ENCODE data around the gene PIK3IP1. TPM values are rescaled to one million over a fixed set of nuclear protein-coding genes. Genes with fewer than 3 reads are reported as not detected.

PIK3IP1 gene
- total and polyA plus RNA-seq, 9 of the 15 experiments (the other 6 are each of a cell fraction or from before 2014, with no cell fraction given) = 0.11 to 1.3 (median 0.77) TPM

DNA sequence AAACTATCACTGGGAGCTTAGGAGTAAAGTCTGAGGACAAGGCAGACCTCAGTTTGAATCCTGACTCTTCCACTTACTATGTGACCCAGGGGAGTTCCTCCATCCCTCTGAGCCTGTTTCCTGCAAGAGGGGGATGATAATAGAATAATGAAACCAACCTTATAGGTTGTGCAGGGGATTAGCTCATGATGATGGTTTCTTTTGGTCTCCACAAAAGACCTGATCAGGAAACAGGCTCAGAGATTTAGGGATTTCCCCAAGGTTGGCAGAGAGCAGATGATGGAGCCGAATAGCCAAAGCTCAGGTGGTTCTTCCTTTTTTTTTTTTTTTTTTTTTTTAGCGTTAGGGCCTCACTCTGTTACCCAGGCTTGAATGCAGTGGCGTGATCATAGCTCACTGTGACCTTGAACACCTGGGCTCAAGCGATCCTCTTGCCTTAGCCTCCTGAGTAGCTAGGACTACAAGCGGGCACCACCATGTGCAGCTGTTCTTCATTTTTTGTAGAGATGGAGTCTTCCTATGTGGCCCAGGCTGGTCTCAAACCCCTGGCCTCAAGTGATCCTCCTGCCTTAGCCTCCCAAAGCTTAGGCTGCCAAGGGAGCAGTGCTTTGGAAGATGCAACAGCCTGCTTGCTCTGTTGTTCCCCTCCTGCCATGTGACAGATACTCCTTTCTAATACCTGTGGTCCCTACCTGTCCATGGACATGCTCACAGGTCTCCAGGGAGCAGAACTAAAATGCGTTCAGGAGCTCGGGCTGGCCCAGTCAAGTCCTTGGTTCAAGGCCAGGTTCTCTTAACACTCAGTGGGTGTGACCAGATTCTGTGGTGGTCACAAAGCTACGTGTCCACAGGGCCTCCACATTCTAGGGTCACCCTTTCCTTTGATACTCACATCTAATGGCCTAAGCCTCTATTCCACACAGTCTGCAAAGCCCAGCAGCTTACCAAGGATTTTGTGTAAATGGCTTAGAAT, 31.6 kb upstream of the PIK3IP1 start:
- H3K4me3 ChIP-seq = no peak overlapping the region
- no peak for FAIRE-seq
- no peak for ATAC-seq
- in situ Hi-C loops (cut with MboI) (no loop called here), intact Hi-C loops (cut with micrococcal nuclease) (no loop called here)
- H3K79me2 ChIP-seq (ENCODE audit: control insufficient read depth, insufficient read depth, low read length) = no peaks in the 10 kb centered on the region
- TF ChIP-seq DIDO1 (tag; IDR thresholded peaks at IDR 0.05; ENCODE audit: low read depth) = no peak
- H3K27me3 ChIP-seq (ENCODE audit: control insufficient read depth in 2 of 2, insufficient read depth in 2 of 2, low read length in 2 of 2) = no peaks in the 10 kb centered on the region
- no peak overlapping the region for H3K27ac ChIP-seq (ENCODE audit: extremely low read depth, low read depth, low read length)
- no peaks in the 10 kb centered on the region for H3K9me3 ChIP-seq (replicated peaks; ENCODE audit: control insufficient read depth, insufficient read depth, low read depth, low read length)
- no peaks in the 10 kb centered on the region for H3K9me1 ChIP-seq (ENCODE audit: control insufficient read depth, insufficient read depth, low read length)
- POLR2A ChIA-PET = interaction anchor here (0.6 to 0.7 kb wide), 3 partner anchors 21 to 111 kb away, joined by 3 to 4 read pairs (median 4); partner anchors contain the start of gene PIK3IP1
- no peaks in the 10 kb centered on the region for H4K20me1 ChIP-seq (replicated peaks; ENCODE audit: control insufficient read depth, insufficient read depth, low read length)
- H3K4me2 ChIP-seq (ENCODE audit: insufficient read depth, low read length) = no peak overlapping the region
- no peak overlapping the region for H3K9ac ChIP-seq (ENCODE audit: insufficient read depth in 1 of 2, low read depth in 2 of 2, low read length in 2 of 2)
- no TSS peak for BruUV-seq (replicated peaks)
- no peak overlapping the region for H2AFZ ChIP-seq (ENCODE audit: low read depth, low read length)
- DNase-seq (ENCODE audit: extremely low read depth in 1 of 4, low spot score in 3 of 4) = no peak
- CTCF ChIA-PET (ENCODE audit: low intra/inter-chr PET ratio) = no interaction called here
- 51% methylated on average over 6 of the region's 8 CpGs for WGBS (ENCODE audit: insufficient coverage, low coverage, missing lambda C conversion rate)
- 0 out of 3 replicates have a peak, but pooled peaks cover 4% of the 10 kb centered on the region for H3K36me3 ChIP-seq (ENCODE audit: control insufficient read depth, insufficient read depth, low read length)
- no peaks in the 10 kb centered on the region for H3K4me1 ChIP-seq (replicated peaks in 1 of 2; ENCODE audit: control insufficient read depth in 2 of 2, insufficient read depth in 2 of 2, low read length in 2 of 2)

DNA sequence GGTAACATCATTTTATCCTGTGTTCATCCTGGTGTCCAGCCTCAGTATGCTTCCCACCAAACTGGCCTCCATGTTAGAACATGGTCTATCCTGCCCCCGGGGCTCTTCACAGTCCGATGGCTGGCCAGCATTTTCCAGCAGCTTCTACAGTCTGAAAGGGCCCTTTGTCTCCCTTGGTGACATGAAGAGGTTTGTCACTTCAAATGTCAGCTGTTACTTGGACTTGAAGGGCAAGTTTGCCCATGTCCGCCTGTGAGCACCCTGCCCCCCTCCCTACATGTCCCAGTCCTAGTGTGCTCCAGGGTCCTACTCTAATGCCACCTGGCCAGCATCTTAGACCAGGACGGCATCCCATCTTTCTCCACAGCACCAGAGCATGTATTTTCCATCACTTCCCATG, 29.1 kb upstream of the PIK3IP1 start:
- Histone ChIP-seq H4K20me1 (replicated peaks; ENCODE audit: control insufficient read depth, insufficient read depth, low read length) (no peaks in the 10 kb centered on the region), H3K27me3 (ENCODE audit: control insufficient read depth in 2 of 2, insufficient read depth in 2 of 2, low read length in 2 of 2) (no peaks in the 10 kb centered on the region), H2AFZ (ENCODE audit: low read depth, low read length) (no peak overlapping the region), H3K9me3 (replicated peaks; ENCODE audit: control insufficient read depth, insufficient read depth, low read depth, low read length) (no peaks in the 10 kb centered on the region), H3K79me2 (ENCODE audit: control insufficient read depth, insufficient read depth, low read length) (no peaks in the 10 kb centered on the region), H3K4me1 (replicated peaks in 1 of 2; ENCODE audit: control insufficient read depth in 2 of 2, insufficient read depth in 2 of 2, low read length in 2 of 2) (no peaks in the 10 kb centered on the region), H3K9ac (ENCODE audit: insufficient read depth in 1 of 2, low read depth in 2 of 2, low read length in 2 of 2) (no peak overlapping the region), H3K36me3 (ENCODE audit: control insufficient read depth, insufficient read depth, low read length) (0 out of 3 replicates have a peak, but pooled peaks cover 3% of the 10 kb centered on the region), H3K9me1 (ENCODE audit: control insufficient read depth, insufficient read depth, low read length) (no peaks in the 10 kb centered on the region), H3K4me3 (no peak overlapping the region), H3K27ac (ENCODE audit: extremely low read depth, low read depth, low read length) (no peak overlapping the region), H3K4me2 (ENCODE audit: insufficient read depth, low read length) (no peak overlapping the region)
- POLR2A ChIA-PET = interaction anchor here (0.6 to 1.1 kb wide), 3 partner anchors 16 to 214 kb away, joined by 3 to 6 read pairs (median 3); partner anchors contain the start of genes PATZ1 and SELENOM
- ATAC-seq (no peak), DNase-seq (ENCODE audit: extremely low read depth in 1 of 4, low spot score in 3 of 4) (no peak), FAIRE-seq (no peak)
- intact Hi-C loops (cut with micrococcal nuclease) = no loop called here
- in situ Hi-C loops (cut with MboI) = no loop called here
- CTCF ChIA-PET (ENCODE audit: low intra/inter-chr PET ratio) = no interaction called here
- no TSS peak for BruUV-seq (replicated peaks)
- WGBS (ENCODE audit: insufficient coverage, low coverage, missing lambda C conversion rate) = 4% methylated on average over 4 of the region's 4 CpGs
- TF ChIP-seq CAMTA2 (CRISPR knock-in tag; conservative IDR thresholded peaks at IDR 0.05) (no peak), FOXA1 (IDR thresholded peaks at IDR 0.05; ENCODE audit: borderline replicate concordance) (no peak), POLR2AphosphoS2 (IDR thresholded peaks at IDR 0.05; ENCODE audit: low read length) (no peak), SOX6 (IDR thresholded peaks at IDR 0.05) (no peak), RFX1 (IDR thresholded peaks at IDR 0.05) (no peak), SAFB2 (IDR thresholded peaks at IDR 0.05; ENCODE audit: borderline replicate concordance, low read depth, low read length, severe bottlenecking) (no peak), ZNF197 (CRISPR knock-in tag; IDR thresholded peaks at IDR 0.05; ENCODE audit: low read depth) (no peak), TFAM (CRISPR knock-in tag; conservative IDR thresholded peaks at IDR 0.05) (no peak), RBFOX2 (IDR thresholded peaks at IDR 0.05; ENCODE audit: low read depth, low read length) (no peak), SRSF9 (IDR thresholded peaks at IDR 0.05; ENCODE audit: borderline replicate concordance, low read depth, low read length) (no peak)
- TF ChIP-seq, protein P1, sequence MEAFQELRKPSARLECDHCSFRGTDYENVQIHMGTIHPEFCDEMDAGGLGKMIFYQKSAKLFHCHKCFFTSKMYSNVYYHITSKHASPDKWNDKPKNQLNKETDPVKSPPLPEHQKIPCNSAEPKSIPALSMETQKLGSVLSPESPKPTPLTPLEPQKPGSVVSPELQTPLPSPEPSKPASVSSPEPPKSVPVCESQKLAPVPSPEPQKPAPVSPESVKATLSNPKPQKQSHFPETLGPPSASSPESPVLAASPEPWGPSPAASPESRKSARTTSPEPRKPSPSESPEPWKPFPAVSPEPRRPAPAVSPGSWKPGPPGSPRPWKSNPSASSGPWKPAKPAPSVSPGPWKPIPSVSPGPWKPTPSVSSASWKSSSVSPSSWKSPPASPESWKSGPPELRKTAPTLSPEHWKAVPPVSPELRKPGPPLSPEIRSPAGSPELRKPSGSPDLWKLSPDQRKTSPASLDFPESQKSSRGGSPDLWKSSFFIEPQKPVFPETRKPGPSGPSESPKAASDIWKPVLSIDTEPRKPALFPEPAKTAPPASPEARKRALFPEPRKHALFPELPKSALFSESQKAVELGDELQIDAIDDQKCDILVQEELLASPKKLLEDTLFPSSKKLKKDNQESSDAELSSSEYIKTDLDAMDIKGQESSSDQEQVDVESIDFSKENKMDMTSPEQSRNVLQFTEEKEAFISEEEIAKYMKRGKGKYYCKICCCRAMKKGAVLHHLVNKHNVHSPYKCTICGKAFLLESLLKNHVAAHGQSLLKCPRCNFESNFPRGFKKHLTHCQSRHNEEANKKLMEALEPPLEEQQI (IDR thresholded peaks at IDR 0.05) = no peak
- TF ChIP-seq, protein P2, sequence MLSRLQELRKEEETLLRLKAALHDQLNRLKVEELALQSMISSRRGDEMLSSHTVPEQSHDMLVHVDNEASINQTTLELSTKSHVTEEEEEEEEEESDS (CRISPR knock-in tag; IDR thresholded peaks at IDR 0.05) = no peak
